HG03139 (cell line): Measurements from ENCODE around the gene FIGNL2.
"Not testable (repeated sequence)": the region's sequence is repeated elsewhere in the genome, so short reads cannot be mapped to it uniquely, and the experiment has no call there.

Source experiments
- ATAC-seq: cut with Tn5 transposase; IDR thresholded peaks from one replicate; pipeline ENCODE4 v1.9.1; 2021; ENCODE audit not compliant: unreplicated experiment

Gene FIGNL2, protein sequence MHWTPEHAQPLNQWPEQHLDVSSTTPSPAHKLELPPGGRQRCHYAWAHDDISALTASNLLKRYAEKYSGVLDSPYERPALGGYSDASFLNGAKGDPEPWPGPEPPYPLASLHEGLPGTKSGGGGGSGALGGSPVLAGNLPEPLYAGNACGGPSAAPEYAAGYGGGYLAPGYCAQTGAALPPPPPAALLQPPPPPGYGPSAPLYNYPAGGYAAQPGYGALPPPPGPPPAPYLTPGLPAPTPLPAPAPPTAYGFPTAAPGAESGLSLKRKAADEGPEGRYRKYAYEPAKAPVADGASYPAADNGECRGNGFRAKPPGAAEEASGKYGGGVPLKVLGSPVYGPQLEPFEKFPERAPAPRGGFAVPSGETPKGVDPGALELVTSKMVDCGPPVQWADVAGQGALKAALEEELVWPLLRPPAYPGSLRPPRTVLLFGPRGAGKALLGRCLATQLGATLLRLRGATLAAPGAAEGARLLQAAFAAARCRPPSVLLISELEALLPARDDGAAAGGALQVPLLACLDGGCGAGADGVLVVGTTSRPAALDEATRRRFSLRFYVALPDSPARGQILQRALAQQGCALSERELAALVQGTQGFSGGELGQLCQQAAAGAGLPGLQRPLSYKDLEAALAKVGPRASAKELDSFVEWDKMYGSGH

GRCh38 chr12:51848326-51848727 lies at the start of gene FIGNL2:
Gene FIGNL2 (minus strand): TSS chr12:51848718. CDS start chr12:51822413, 26,305 bp downstream.
- no peak for ATAC-seq

DNA sequence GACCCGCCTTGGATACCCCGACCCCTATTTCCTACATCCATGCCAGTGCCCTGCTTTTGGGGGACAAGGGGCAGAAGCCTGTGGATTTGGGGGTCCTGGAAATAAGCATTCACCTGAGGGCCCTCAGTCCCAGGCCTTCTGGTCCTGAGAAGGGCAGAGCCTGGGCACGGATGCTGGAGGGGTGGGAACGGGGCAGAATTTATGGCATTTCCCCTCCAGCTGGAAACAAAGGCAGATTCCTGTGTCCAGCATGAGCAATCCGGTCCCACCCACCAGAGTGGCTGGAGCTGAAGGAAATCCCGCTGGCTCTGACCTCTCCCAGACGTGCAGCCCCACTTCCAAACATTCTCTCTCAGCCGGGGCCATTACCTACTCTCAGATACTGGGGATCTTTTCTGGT lies 48.7 kb upstream of the FIGNL2 start:
- no peak for ATAC-seq

GRCh38 chr12:51896236-51896635 lies 47.7 kb upstream of the FIGNL2 start:
- ATAC-seq: no peak

GRCh38 chr12:51895378-51896135 lies 47.0 kb upstream of the FIGNL2 start:
- no peak for ATAC-seq

DNA sequence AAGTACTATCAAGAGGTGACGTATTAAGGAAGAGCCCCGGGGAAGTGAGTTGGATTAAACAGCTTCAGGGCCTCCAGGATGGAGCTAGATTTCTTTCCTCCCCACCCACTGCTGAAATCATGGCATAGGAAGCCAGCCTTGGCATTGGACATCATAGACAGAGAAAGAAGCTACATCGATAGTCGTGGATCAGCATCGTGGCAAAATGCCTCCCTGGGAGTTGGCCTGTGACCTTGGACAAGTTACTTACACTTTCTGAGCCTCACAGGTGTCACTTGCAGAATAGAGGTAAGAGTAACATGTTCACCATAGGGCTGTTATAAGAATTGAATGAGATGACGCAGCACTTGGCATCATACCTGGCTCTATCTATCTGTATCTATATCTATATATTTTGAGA lies 45.3 kb upstream of the FIGNL2 start:
- no peak for ATAC-seq

GRCh38 chr12:51891843-51892242 lies 43.3 kb upstream of the FIGNL2 start:
- ATAC-seq: no peak

DNA sequence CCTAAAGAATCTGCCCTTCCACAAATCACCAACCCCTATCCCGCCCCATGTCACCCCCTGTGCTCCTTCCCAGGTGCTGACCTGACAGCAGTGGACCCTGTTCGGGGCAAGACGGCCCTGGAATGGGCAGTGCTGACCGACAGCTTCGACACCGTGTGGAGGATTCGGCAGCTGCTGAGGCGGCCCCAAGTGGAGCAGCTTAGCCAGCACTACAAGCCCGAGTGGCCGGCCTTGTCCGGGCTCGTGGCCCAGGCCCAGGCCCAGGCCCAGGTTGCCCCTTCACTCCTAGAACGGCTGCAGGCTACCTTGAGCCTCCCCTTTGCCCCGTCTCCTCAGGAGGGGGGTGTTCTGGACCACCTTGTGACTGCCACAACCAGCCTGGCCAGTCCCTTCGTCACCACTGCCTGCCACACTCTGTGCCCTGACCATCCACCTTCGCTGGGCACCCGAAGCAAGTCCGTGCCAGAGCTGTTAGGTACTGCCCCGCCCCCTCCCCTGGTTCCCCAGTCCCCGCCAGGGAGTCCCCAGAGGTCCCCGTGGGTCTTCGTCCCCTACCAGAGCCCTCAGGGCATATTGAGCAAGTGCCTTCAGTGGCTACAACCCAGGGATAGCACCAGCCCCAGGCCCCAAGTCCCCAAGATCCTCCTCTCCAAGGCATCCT lies 42.1 kb upstream of the FIGNL2 start:
- ATAC-seq: no peak

DNA sequence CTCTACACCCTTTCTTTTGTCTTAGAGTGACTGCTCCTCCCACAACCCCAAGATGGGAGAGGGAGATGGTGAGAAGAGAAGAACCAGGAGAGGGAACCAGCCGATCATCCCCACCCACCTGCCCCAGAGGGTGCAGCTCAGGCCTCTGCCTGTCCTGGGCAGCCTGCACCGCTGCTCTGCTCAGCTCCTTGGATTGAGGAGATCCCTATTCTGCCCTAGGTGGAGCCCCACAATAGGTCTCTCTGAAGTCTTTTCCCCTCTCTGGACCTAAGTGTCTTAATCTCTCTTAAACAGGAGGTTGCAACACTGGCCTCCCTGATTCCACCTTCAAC lies 41.6 kb upstream of the FIGNL2 start:
- ATAC-seq: no peak

DNA sequence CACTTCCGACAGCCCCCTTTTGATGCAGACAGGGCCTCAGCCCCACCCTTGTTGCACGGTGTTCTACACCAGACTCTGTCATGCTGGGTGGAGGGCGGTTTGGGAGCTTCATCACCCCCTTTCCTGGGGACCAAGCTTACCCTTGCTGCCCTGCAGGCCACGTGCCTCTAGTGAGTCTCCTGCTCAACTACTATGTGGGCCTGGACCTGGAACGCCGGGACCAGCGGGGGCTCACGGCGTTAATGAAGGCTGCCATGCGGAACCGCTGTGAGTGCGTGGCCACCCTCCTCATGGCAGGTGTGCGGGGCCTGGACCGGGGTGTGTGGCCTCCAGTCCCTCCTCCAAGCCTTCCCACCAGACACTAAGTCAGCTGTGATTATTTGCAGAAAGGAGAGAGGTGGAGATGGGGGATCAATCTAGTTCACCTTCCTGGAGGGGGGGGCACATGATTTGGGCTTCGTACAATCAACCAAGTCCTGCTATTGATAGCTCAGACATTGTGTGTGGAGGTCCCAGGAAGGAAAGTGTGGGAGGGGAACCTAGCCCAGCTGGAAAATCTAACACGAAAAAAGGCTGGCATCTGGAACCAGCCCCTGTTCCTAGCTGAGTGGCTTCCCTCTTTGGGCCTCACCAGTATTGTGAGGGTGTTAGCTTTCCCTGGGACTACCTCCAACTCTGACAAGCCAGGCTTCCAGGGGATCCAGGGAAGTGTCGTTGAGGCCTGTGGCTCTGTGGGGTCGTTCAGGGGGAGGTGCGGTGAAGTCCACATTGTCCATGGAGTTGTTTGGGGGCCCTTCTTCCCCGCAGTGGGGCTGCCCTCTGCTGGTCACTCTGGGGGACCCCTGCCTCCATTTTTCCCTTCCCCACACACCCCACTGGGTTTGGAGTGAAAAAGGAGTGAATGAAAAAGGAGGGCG lies 41.0 kb upstream of the FIGNL2 start:
- no peak for ATAC-seq

GRCh38 chr12:51888316-51889215 lies 40.0 kb upstream of the FIGNL2 start:
- no peak for ATAC-seq

DNA sequence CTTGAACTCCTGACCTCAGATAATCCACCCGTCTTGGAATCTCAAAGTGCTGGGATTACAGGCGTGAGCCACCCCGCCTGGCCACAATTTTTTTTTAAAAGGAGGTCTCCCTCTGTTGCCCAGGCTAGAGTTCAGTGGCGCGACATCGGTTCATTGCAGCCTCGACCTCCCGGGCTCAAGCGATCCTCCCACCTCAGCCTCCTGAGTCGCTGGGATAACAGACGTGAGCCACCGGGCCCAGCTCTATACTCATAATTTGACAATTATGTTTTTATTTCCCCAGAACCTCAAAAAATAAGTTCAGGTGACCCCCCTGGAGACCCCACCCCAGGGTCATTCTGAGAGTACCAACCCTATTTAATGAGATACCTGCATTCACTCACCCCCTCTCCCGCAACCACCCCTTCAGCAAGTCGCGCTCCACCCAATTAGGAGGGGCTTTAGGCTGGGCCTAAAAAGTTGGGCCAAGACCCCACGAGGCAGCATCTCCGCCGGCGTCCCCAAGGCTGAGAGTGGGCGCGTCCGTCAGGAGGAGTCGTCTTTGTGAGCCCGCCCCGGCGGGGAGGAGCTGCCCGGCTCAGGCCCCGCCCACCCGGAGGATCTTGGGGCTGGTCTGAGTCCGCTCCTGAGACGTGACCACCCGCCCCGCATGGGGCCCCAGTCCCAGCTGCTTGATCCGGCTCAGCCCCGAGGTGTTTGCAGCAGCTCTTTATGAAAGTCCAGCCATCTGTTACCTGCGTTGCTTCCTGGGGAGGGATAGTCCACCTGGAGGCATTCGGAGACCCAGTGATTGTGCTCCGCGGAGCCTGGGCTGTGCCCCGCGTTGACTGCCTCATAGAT lies 39.2 kb upstream of the FIGNL2 start, which contains the start of gene ANKRD33:
Gene ANKRD33, plus strand, starts transcription at position 628 of the 840 bp plus-strand sequence. Its CDS starts 84 bp downstream, at position 712.
- no peak for ATAC-seq

DNA sequence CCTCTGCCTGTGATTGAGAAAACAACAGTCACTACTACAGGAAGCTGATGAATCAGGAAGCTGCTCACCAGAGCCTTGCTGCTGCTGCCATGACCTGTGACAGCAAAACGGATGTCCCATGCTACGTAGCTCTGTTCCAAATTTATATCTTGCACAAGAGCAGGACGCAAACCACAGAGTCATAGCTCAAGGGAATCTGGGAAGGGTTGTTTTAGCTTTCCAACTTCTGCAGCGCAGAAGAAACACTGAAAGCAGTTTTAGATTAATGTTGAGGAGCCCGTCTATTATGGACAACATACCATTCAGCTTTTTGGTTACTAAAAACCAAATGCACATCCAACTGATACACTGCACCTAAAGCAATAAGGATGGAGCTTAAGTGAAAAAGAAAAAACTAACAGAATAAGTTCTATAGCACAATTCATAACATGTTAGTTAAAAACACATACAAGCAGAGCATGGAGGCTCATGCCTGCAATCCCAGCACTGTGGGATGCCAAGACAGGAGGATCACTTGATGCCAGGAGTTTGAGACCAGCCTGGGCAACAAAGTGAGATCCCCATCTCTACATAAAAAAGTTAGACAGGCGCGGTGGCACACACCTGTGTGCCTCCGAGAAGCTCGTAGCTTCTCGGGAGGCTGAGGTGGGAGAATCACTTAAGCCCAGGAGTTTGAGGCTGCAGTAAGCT lies 37.6 kb upstream of the FIGNL2 start:
- no peak for ATAC-seq

- not testable (repeated sequence) for ATAC-seq
Observed at GRCh38 chr12:51885294-51886020, 36.9 kb upstream of the FIGNL2 start.

- no peak for ATAC-seq
Observed at GRCh38 chr12:51884676-51885229, 36.2 kb upstream of the FIGNL2 start.

DNA sequence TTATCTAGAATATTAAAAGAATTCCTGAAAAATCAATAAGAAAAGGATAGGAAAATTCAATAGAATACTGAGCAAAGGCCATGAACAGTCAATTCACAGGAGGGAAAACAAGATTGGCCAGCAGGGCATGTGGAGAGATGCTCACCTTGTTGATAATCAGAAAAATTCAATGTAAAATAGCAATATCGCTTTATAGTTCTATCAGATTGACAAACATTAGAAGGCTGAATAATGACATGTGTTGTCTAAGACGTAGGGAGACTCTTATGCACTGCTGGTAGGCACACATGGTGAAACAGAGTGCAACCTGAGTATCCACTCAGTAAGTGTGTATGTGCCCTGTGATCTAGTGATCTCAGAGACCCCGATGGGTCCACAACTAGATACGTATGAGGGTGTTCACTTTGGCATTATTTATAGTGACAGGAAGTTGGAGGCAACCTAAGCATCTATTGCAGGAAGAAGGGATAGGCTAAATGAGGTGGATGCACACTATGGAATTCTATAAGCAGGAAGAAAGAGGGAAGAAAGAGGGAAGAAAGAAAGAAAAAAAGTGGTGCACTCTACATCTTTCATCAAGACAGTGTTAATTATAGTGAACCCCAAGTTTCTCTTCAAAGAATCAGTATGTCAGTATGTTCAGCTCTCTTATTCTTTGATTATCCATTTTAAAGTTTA lies 35.6 kb upstream of the FIGNL2 start:
- ATAC-seq: no peak

DNA sequence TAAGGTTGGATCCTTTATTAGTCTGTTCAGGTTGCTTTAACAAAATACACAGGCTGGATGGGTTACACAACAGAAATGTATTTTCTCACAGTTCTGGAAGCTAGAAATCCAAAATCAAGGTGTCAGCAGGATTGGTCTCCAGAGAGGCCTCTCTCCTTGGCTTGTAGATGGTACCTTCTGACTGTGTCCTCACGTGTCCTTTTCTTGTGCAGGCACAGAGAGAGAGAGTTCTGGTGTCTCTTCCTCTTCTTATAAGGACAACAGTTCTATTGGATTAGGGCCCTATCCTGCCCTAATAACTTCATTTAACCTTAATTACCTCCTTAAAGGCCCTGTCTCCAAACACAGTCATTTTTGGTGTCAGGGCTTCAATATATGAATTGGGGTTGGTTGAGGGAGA lies 34.8 kb upstream of the FIGNL2 start:
- ATAC-seq: no peak
